ENCODE results near the gene VWA3B.

Gene VWA3B

GRCh38 chr2:98327776-98328175 lies 240.8 kb downstream of the VWA3B start:
- Histone ChIP-seq H3K36me3 (ENCODE audit: low read length) (no peaks in the 10 kb centered on the region), H3K4me3 (ENCODE audit: insufficient read depth, low read length, poor library complexity, severe bottlenecking) (no peak overlapping the region), H3K9me3 (ENCODE audit: insufficient read depth, low read length) (0 out of 2 replicates have a peak, but pooled peaks cover 2% of the 10 kb centered on the region), H3K27me3 (ENCODE audit: low read length) (0 out of 2 replicates have a peak, but pooled peaks cover 6% of the 10 kb centered on the region), H3K9ac (ENCODE audit: low read length) (no peak overlapping the region), H3K27ac (ENCODE audit: low read depth, low read length) (no peak overlapping the region), H3K79me2 (ENCODE audit: insufficient read depth, low read length) (no peaks in the 10 kb centered on the region), H3K4me2 (ENCODE audit: low read depth, low read length, poor library complexity, severe bottlenecking) (no peak overlapping the region), H2AFZ (ENCODE audit: low read depth, low read length, severe bottlenecking) (no peak overlapping the region), H3K9me2 (replicated peaks; ENCODE audit: insufficient read depth, low read length) (no peaks in the 10 kb centered on the region), H4K20me1 (ENCODE audit: low read depth, low read length) (no peaks in the 10 kb centered on the region), H3F3A (ENCODE audit: insufficient read depth) (no peaks in the 10 kb centered on the region)
- TF ChIP-seq CTCF (IDR thresholded peaks at IDR 0.05; ENCODE audit: insufficient read depth, low read length, poor library complexity, severe bottlenecking) = no peak
- no peak for TF ChIP-seq EZH2phosphoT487 (conservative IDR thresholded peaks at IDR 0.05; ENCODE audit: low read length)

- H3K4me2 ChIP-seq (ENCODE audit: low read depth, low read length, poor library complexity, severe bottlenecking) = no peak overlapping the region
- H3K27ac ChIP-seq (ENCODE audit: low read depth, low read length) = no peak overlapping the region
- no peaks in the 10 kb centered on the region for H4K20me1 ChIP-seq (ENCODE audit: low read depth, low read length)
Measured at GRCh38 chr2:98329549-98329948, 242.6 kb downstream of the VWA3B start.

GRCh38 chr2:98332989-98333388 lies 246.0 kb downstream of the VWA3B start:
- H3K27ac ChIP-seq (ENCODE audit: low read depth, low read length) = no peak overlapping the region
- H3K4me2 ChIP-seq (ENCODE audit: low read depth, low read length, poor library complexity, severe bottlenecking) = no peak overlapping the region
- no peaks in the 10 kb centered on the region for H3F3A ChIP-seq (ENCODE audit: insufficient read depth)
- H4K20me1 ChIP-seq (ENCODE audit: low read depth, low read length) = no peaks in the 10 kb centered on the region
- H2AFZ ChIP-seq (ENCODE audit: low read depth, low read length, severe bottlenecking) = no peak overlapping the region
- no peaks in the 10 kb centered on the region for H3K27me3 ChIP-seq (ENCODE audit: low read length)
- no peak overlapping the region for H3K9ac ChIP-seq (ENCODE audit: low read length)
- no peaks in the 10 kb centered on the region for H3K36me3 ChIP-seq (ENCODE audit: low read length)
- H3K9me2 ChIP-seq (replicated peaks; ENCODE audit: insufficient read depth, low read length) = no peaks in the 10 kb centered on the region
- no peaks in the 10 kb centered on the region for H3K79me2 ChIP-seq (ENCODE audit: insufficient read depth, low read length)
- TF ChIP-seq EZH2phosphoT487 (conservative IDR thresholded peaks at IDR 0.05; ENCODE audit: low read length) (no peak), CTCF (IDR thresholded peaks at IDR 0.05; ENCODE audit: insufficient read depth, low read length, poor library complexity, severe bottlenecking) (no peak)
- H3K4me3 ChIP-seq (ENCODE audit: insufficient read depth, low read length, poor library complexity, severe bottlenecking) = no peak overlapping the region
- no peaks in the 10 kb centered on the region for H3K9me3 ChIP-seq (ENCODE audit: insufficient read depth, low read length)

More at GRCh38 chr2:98329549-98329948, 242.6 kb downstream of the VWA3B start:
- Histone ChIP-seq H2AFZ (ENCODE audit: low read depth, low read length, severe bottlenecking) (no peak overlapping the region), H3K79me2 (ENCODE audit: insufficient read depth, low read length) (no peaks in the 10 kb centered on the region), H3F3A (ENCODE audit: insufficient read depth) (no peaks in the 10 kb centered on the region), H3K36me3 (ENCODE audit: low read length) (no peaks in the 10 kb centered on the region), H3K27me3 (ENCODE audit: low read length) (0 out of 2 replicates have a peak, but pooled peaks cover 3% of the 10 kb centered on the region), H3K9ac (ENCODE audit: low read length) (no peak overlapping the region), H3K4me3 (ENCODE audit: insufficient read depth, low read length, poor library complexity, severe bottlenecking) (no peak overlapping the region), H3K9me2 (replicated peaks; ENCODE audit: insufficient read depth, low read length) (no peaks in the 10 kb centered on the region), H3K9me3 (ENCODE audit: insufficient read depth, low read length) (no peaks in the 10 kb centered on the region)
- TF ChIP-seq CTCF (IDR thresholded peaks at IDR 0.05; ENCODE audit: insufficient read depth, low read length, poor library complexity, severe bottlenecking) = no peak
- TF ChIP-seq EZH2phosphoT487 (conservative IDR thresholded peaks at IDR 0.05; ENCODE audit: low read length) = no peak
